Panc1 (cell line): ENCODE data around the gene DDX59.

Experiments used
- CTCF ChIP-seq: fragments of 450-650 bp; IDR thresholded peaks from 2 replicates; pipeline ENCODE4 v1.5.1; 2017; ENCODE audit warnings: mild to moderate bottlenecking
- POLR2AphosphoS5 ChIP-seq: IDR thresholded peaks from 2 replicates; pipeline ENCODE4 v1.6.1; 2012; ENCODE audit warnings: mild to moderate bottlenecking, low read depth, low read length, moderate library complexity
- REST ChIP-seq, 2 experiments: IDR thresholded peaks; 2 replicates each; pipeline ENCODE4 v1.6.1; 2011 to 2012; ENCODE audit warnings: low read depth in 2 of 2, control low read depth in 1 of 2, low read length in 1 of 2, mild to moderate bottlenecking in 1 of 2, moderate library complexity in 1 of 2; ENCODE audit not compliant: insufficient read depth in 1 of 2
- SIN3A ChIP-seq: IDR thresholded peaks from 2 replicates; pipeline ENCODE4 v1.6.1; 2012; ENCODE audit warnings: low read depth, mild to moderate bottlenecking, low read length, moderate library complexity, borderline replicate concordance; ENCODE audit not compliant: insufficient read depth

GRCh38 chr1:200694738-200695137, 25.0 kb upstream of the DDX59 start:
- TF ChIP-seq CTCF (no peak), POLR2AphosphoS5 (no peak), REST (IDR thresholded peaks at IDR 0.05; ENCODE audit: insufficient read depth in 1 of 2, low read depth in 2 of 2, low read length in 1 of 2) (no peak), SIN3A (no peak)
